H1 (cell line): Measurements from ENCODE around the gene GRM4. TPM values are rescaled to one million over a fixed set of nuclear protein-coding genes. Genes with fewer than 3 reads are reported as not detected.

ENCODE experiments used
- ATF2 ChIP-seq: IDR thresholded peaks from 2 replicates; pipeline ENCODE4 v1.6.1; 2012; ENCODE audit warnings: low read length, inconsistent platforms
- CHD7 ChIP-seq: fragments of 300-600 bp; sonication (generic); IDR thresholded peaks from 2 replicates; pipeline ENCODE4 v1.7.1; 2012; ENCODE audit warnings: low read length, moderate library complexity, mild to moderate bottlenecking, inconsistent platforms; ENCODE audit not compliant: insufficient replicate concordance
- CTBP2 ChIP-seq: IDR thresholded peaks from 2 replicates; pipeline ENCODE4 v1.7.0; 2011; ENCODE audit warnings: borderline replicate concordance, mild to moderate bottlenecking, moderate library complexity, mixed read lengths, low read length; ENCODE audit not compliant: insufficient read depth, insufficient read length
- HDAC2 ChIP-seq, 2 experiments: fragments of 300-600 bp in 1 of 2; sonication (generic) in 1 of 2; IDR thresholded peaks; 2 replicates each; pipeline ENCODE4 v1.6.1; 2011 to 2012; ENCODE audit warnings: low read depth in 2 of 2, low read length in 2 of 2, mild to moderate bottlenecking in 2 of 2, moderate library complexity in 2 of 2, borderline replicate concordance in 1 of 2, inconsistent platforms in 1 of 2
- JUND ChIP-seq: IDR thresholded peaks from 2 replicates; pipeline ENCODE4 v1.6.1; 2011; ENCODE audit warnings: mild to moderate bottlenecking, improper control_type of control experiment, low read length
- SIN3A ChIP-seq, 2 experiments: IDR thresholded peaks in 1 of 2; conservative IDR thresholded peaks in 1 of 2; 2 replicates each; pipeline ENCODE4 v1.6.1; 2011 to 2012; ENCODE audit warnings: low read length in 2 of 2, improper control_type of control experiment in 1 of 2, low read depth in 1 of 2, mild to moderate bottlenecking in 1 of 2
- TEAD4 ChIP-seq: IDR thresholded peaks from 2 replicates; pipeline ENCODE4 v1.6.1; 2012; ENCODE audit warnings: low read depth, low read length, inconsistent platforms, mixed read lengths
- polyA plus RNA-seq, 7 experiments: library from polyadenylated mRNA; depleted of rRNA in 3 of 7; stranded (reverse) in 5 of 7; unstranded in 2 of 7; fragments of >200 nt in 5 of 7; fragments of 200-250 nt in 2 of 7; gene quantifications; 1 replicate in 5 of 7; 2 replicates in 1 of 7; 4 replicates in 1 of 7; pipeline versions ENCODE4 v1.2.1 to v1.2.3, GENCODE V29; 2011 to 2013; ENCODE audit warnings: missing spikeins in 2 of 7, mixed read lengths in 2 of 7
- total RNA-seq: library from RNA; stranded (reverse); fragmentation: NEBNext Ultra II Directional; extraction: Animal tissue kit (Norgen Biotek cat#: 25700); gene quantifications from 2 replicates; pipeline ENCODE4 v1.2.1, GENCODE V29; 2021

Gene GRM4
- total and polyA plus RNA-seq, 2 of the 8 experiments (the other 6 are each of a cell fraction or from before 2014, with no cell fraction given) = 19.6 to 21.5 TPM

GRCh38 chr6:34055223-34055933 is 90.5 kb downstream of the GRM4 start (continued):
- no peak for TF ChIP-seq ATF2
- no peak for TF ChIP-seq CTBP2
- TF ChIP-seq JUND = no peak
- TF ChIP-seq HDAC2 (IDR thresholded peaks at IDR 0.05; ENCODE audit: borderline replicate concordance in 1 of 2, low read depth in 2 of 2, low read length in 2 of 2) = peak in 1 of 2 experiments; percentile 69; a peak in 1 of 4 replicates
- peak in 1 of 2 experiments; percentile 46; a peak in 1 of 4 replicates for TF ChIP-seq SIN3A (conservative IDR thresholded peaks at IDR 0.05 in 1 of 2, IDR thresholded peaks at IDR 0.05 in 1 of 2; ENCODE audit: low read depth in 1 of 2, low read length in 2 of 2)
- no peak for TF ChIP-seq TEAD4
- TF ChIP-seq CHD7 = no peak
